Ovary (tissue), 3 donors: Measurements from ENCODE around the gene ANKRD27.

Experiments
- CTCF ChIP-seq, 3 donors: fragments of 450-650 bp in 2 of 3; fragments of 200-600 bp in 1 of 3; IDR thresholded peaks; one replicate each; pipeline versions ENCODE4 v1.5.1 to v1.8.0; 2016 to 2022; ENCODE audit warnings: antibody characterized with exemption in 3 of 3, mild to moderate bottlenecking in 1 of 3
- EP300 ChIP-seq: sonication (generic); formaldehyde crosslinking; IDR thresholded peaks from one replicate; pipeline ENCODE4 v1.6.1; 2017; ENCODE audit warnings: antibody characterized with exemption
- donor health status: DM: no; HTN: no; CAD: no.

GRCh38 chr19:32677657-32678056 lies 2.7 kb upstream of the ANKRD27 start:
- no peak for TF ChIP-seq CTCF (IDR thresholded peaks at IDR 0.05)
- no peak for TF ChIP-seq EP300
